GM23338 (cell line): Measurements from ENCODE around the gene B3GNT9. TPM values are rescaled to one million over a fixed set of nuclear protein-coding genes. Genes with fewer than 3 reads are reported as not detected.

Experiments
- ATAC-seq: fragments of 200-7000 bp; cut with Tn5 transposase; 3 replicates; pipeline ENCODE4 v1.9.1; 2020
- DNase-seq: peaks from one replicate; pipeline ENCODE4 v3.0.0-alpha.2; 2015; ENCODE audit warnings: low spot score
- H2AFZ ChIP-seq: fragments of 200-600 bp; sonication (generic); 2 replicates; pipeline ENCODE4 v1.8.0; 2016; ENCODE audit warnings: antibody characterized with exemption, mild to moderate bottlenecking, moderate library complexity
- H3F3A ChIP-seq: fragments of 200-600 bp; sonication (generic); replicated peaks from 2 replicates; pipeline ENCODE4 v1.8.0; 2017; ENCODE audit warnings: antibody characterized with exemption, mixed run types, low read depth
- H3K27ac ChIP-seq: fragments of 200-600 bp; sonication (generic); 2 replicates; pipeline ENCODE4 v1.6.1; 2016; ENCODE audit warnings: low read depth
- H3K27me3 ChIP-seq: fragments of 200-600 bp; sonication (generic); 2 replicates; pipeline ENCODE4 v1.8.0; 2016; ENCODE audit warnings: mild to moderate bottlenecking, mixed run types, moderate library complexity; ENCODE audit not compliant: insufficient read depth
- H3K36me3 ChIP-seq: fragments of 200-600 bp; sonication (generic); 2 replicates; pipeline ENCODE4 v1.8.0; 2016; ENCODE audit warnings: mild to moderate bottlenecking; ENCODE audit not compliant: insufficient read depth
- H3K4me1 ChIP-seq: fragments of 200-600 bp; sonication (generic); 2 replicates; pipeline ENCODE4 v1.8.0; 2016; ENCODE audit warnings: mild to moderate bottlenecking, moderate library complexity; ENCODE audit not compliant: insufficient read depth
- H3K4me2 ChIP-seq: fragments of 200-600 bp; sonication (generic); 2 replicates; pipeline ENCODE4 v1.7.1; 2017; ENCODE audit warnings: mixed run types
- H3K4me3 ChIP-seq: fragments of 200-600 bp; sonication (generic); 2 replicates; pipeline ENCODE4 v1.6.1; 2016; ENCODE audit warnings: mixed run types
- H3K79me2 ChIP-seq: fragments of 200-600 bp; sonication (generic); replicated peaks from 2 replicates; pipeline ENCODE4 v1.8.0; 2017; ENCODE audit warnings: mild to moderate bottlenecking; ENCODE audit not compliant: insufficient read depth
- H3K9me2 ChIP-seq: fragments of 200-600 bp; sonication (generic); 2 replicates; pipeline ENCODE4 v1.8.0; 2017; ENCODE audit not compliant: insufficient read depth
- H4K20me1 ChIP-seq: fragments of 200-600 bp; sonication (generic); replicated peaks from 2 replicates; pipeline ENCODE4 v1.8.0; 2017; ENCODE audit warnings: mild to moderate bottlenecking; ENCODE audit not compliant: insufficient read depth
- H3K27ac Mint-ChIP-seq: 2 replicates; pipeline ENCODE4 v1.8.0; 2020; ENCODE audit warnings: inconsistent platforms, mild to moderate bottlenecking, moderate library complexity, mixed read lengths
- H3K27me3 Mint-ChIP-seq: 3 replicates; pipeline ENCODE4 v1.8.0; 2022; ENCODE audit warnings: low read depth, mild to moderate bottlenecking, moderate library complexity, mixed read lengths, inconsistent platforms; ENCODE audit not compliant: insufficient read depth, poor library complexity
- H3K36me3 Mint-ChIP-seq: 3 replicates; pipeline ENCODE4 v1.8.0; 2021; ENCODE audit warnings: low read depth, mild to moderate bottlenecking, inconsistent platforms, moderate library complexity, mixed read lengths
- H3K4me1 Mint-ChIP-seq: 3 replicates; pipeline ENCODE4 v1.8.0; 2020; ENCODE audit warnings: mild to moderate bottlenecking, inconsistent platforms, mixed read lengths
- H3K4me3 Mint-ChIP-seq: 3 replicates; pipeline ENCODE4 v1.8.0; 2021; ENCODE audit warnings: moderate library complexity, mild to moderate bottlenecking, inconsistent platforms, mixed read lengths
- H3K9me3 Mint-ChIP-seq: 3 replicates; pipeline ENCODE4 v1.8.0; 2020; ENCODE audit warnings: moderate library complexity, mild to moderate bottlenecking, inconsistent platforms, mixed read lengths
- CREB1 ChIP-seq: fragments of 250-450 bp; sonication (Bioruptor Pico); IDR thresholded peaks from 2 replicates; pipeline ENCODE4 v1.5.0; 2020; ENCODE audit warnings: low read depth, mild to moderate bottlenecking, moderate library complexity
- CTCF ChIP-seq, 2 experiments: fragments of 200-600 bp in 1 of 2; sonication (generic) in 1 of 2; conservative IDR thresholded peaks; 2 replicates each; pipeline versions ENCODE4 v1.5.1 to v1.6.1; 2016 to 2017; ENCODE audit warnings: antibody characterized with exemption in 2 of 2, low read depth in 2 of 2, mild to moderate bottlenecking in 2 of 2, moderate library complexity in 1 of 2
- EZH2 ChIP-seq: fragments of 200-600 bp; sonication (generic); IDR thresholded peaks from one replicate; pipeline ENCODE4 v1.8.0; 2017; ENCODE audit warnings: antibody characterized with exemption, mild to moderate bottlenecking, low read depth; ENCODE audit not compliant: unreplicated experiment
- EZH2phosphoT487 ChIP-seq: fragments of 200-600 bp; sonication (generic); IDR thresholded peaks from one replicate; pipeline ENCODE4 v1.8.1; 2018; ENCODE audit warnings: antibody characterized with exemption; ENCODE audit not compliant: unreplicated experiment
- JUNB ChIP-seq: IDR thresholded peaks from one replicate; pipeline ENCODE4 v1.6.1; 2016; ENCODE audit warnings: antibody characterized with exemption; ENCODE audit not compliant: unreplicated experiment
- NANOG ChIP-seq: IDR thresholded peaks from 2 replicates; pipeline ENCODE4 v1.6.1; 2016; ENCODE audit warnings: antibody characterized with exemption, borderline replicate concordance
- POLR2AphosphoS5 ChIP-seq: IDR thresholded peaks from 2 replicates; pipeline ENCODE4 v1.6.1; 2016; ENCODE audit warnings: antibody characterized with exemption, low read depth
- ZNF114 ChIP-seq: fragments of 250-450 bp; sonication (Bioruptor Pico); IDR thresholded peaks from 2 replicates; pipeline ENCODE4 v1.5.0; 2020; ENCODE audit warnings: mild to moderate bottlenecking, moderate library complexity
- ZNF331 ChIP-seq: fragments of 250-450 bp; sonication (Bioruptor Pico); IDR thresholded peaks from 2 replicates; pipeline ENCODE4 v1.5.0; 2020; ENCODE audit warnings: low read depth, mild to moderate bottlenecking, moderate library complexity
- polyA plus RNA-seq: library from polyadenylated mRNA; unstranded; fragments of >200 nt; fragmentation: Nextera tagmentation; extraction: Ambion mirVana; gene quantifications from 2 replicates; pipeline ENCODE4 v1.2.1, GENCODE V29; 2016
- total RNA-seq: library from RNA; depleted of rRNA; stranded (reverse); fragments of >200 nt; shearing (Covaris generic); gene quantifications from 2 replicates; pipeline ENCODE4 v1.2.3, GENCODE V29; 2014
- TF ChIP-seq, protein P1 (sequence below): IDR thresholded peaks from 2 replicates; pipeline ENCODE4 v1.6.1; 2016; ENCODE audit warnings: antibody characterized with exemption

Gene B3GNT9
- total and polyA plus RNA-seq, 2 experiments from 2014 or later, result 0.99 to 7.0 TPM

- TF ChIP-seq ZNF114 (CRISPR knock-in tag), result no peak
- no peak for TF ChIP-seq NANOG
- TF ChIP-seq JUNB, result no peak
- TF ChIP-seq ZNF331 (CRISPR knock-in tag), result no peak
- no peak for TF ChIP-seq POLR2AphosphoS5
- TF ChIP-seq EZH2, result no peak
- no peak for TF ChIP-seq EZH2phosphoT487
- TF ChIP-seq, protein P1, sequence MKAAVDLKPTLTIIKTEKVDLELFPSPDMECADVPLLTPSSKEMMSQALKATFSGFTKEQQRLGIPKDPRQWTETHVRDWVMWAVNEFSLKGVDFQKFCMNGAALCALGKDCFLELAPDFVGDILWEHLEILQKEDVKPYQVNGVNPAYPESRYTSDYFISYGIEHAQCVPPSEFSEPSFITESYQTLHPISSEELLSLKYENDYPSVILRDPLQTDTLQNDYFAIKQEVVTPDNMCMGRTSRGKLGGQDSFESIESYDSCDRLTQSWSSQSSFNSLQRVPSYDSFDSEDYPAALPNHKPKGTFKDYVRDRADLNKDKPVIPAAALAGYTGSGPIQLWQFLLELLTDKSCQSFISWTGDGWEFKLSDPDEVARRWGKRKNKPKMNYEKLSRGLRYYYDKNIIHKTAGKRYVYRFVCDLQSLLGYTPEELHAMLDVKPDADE, result no peak
Measured at GRCh38 chr16:67200491-67200890, 49.7 kb upstream of the B3GNT9 start (continued).

- Mint-ChIP-seq H3K4me3 (peak overlapping the region; percentile 86), H3K9me3 (no peaks in the 10 kb centered on the region), H3K4me1 (peaks cover 6% of the 10 kb centered on the region), H3K27me3 (peaks cover 15% of the 10 kb centered on the region), H3K36me3 (peaks cover 38% of the 10 kb centered on the region), H3K27ac (peak overlapping the region; percentile 83)
- H3K36me3 ChIP-seq, result peaks cover 20% of the 10 kb centered on the region; the same call in 1 of the 2 replicates
- peak overlapping the region; percentile 96 for H2AFZ ChIP-seq
- ATAC-seq (peak; percentile 71), DNase-seq (peak; percentile 82)
- H3F3A ChIP-seq, result peaks cover 18% of the 10 kb centered on the region; the same call in 1 of the 2 replicates
- H3K4me2 ChIP-seq, result peak overlapping the region; percentile 92
- H4K20me1 ChIP-seq, result peaks cover 9% of the 10 kb centered on the region; the same call in 1 of the 2 replicates
- TF ChIP-seq CTCF (conservative IDR thresholded peaks at IDR 0.05; ENCODE audit: low read depth in 2 of 2), result peak; percentile 16 to 70
- TF ChIP-seq ZNF114 (CRISPR knock-in tag), result no peak
- H3K9me2 ChIP-seq, result no peaks in the 10 kb centered on the region
- H3K4me3 ChIP-seq, result peak overlapping the region; percentile 79
- H3K27me3 ChIP-seq, result no peaks in the 10 kb centered on the region
- no peaks in the 10 kb centered on the region for H3K79me2 ChIP-seq
- no peak overlapping the region for H3K27ac ChIP-seq
- peaks cover 9% of the 10 kb centered on the region for H3K4me1 ChIP-seq
Measured at GRCh38 chr16:67199808-67200198, 49.0 kb upstream of the B3GNT9 start.

DNA sequence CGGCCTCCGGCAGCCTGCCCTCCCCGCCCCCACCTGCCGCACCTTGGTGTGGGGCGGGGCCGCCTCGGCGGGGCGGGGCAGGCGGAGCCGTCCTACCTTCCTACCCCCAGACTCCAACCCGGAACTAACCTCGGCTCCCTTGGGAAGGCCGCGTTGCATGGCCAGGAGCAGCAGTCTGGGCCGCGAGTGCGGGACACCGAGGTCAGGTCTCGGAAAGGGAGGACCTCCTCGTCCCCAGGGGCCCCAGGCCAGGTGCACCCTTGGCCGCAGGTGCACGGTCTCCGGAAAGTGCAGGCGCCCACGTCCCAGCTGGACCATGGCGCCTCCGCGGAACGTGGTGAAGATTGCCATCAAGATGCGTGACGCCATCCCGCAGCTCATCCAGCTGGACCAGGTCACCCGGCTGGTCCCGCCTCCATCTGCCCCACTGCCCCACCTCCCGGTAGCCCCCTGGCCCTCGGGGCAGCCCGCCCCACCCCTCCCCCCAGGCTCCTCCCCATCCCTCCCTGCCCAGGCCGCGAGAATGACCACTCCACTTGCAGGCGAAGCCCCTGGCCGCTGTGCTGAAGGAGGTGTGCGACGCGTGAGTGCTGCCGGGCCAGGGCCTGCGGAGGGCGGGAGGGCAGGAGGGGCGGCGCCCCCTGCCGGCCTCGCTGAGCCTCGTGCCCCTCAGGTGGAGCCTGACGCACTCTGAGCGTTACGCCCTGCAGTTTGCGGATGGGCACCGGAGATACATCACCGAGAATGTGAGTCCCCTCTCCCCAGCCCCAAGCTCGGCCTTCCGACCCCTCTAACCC lies 48.4 kb upstream of the B3GNT9 start, which contains the start of gene ELMO3:
TSS of gene ELMO3 (plus strand) at position 121 of the 797 bp plus-strand sequence. CDS start at position 317, 196 bp downstream.
- H3F3A ChIP-seq, result peaks cover 18% of the 10 kb centered on the region; the same call in 1 of the 2 replicates
- H3K27me3 Mint-ChIP-seq, result peaks cover 16% of the 10 kb centered on the region
- H3K9me3 Mint-ChIP-seq, result no peaks in the 10 kb centered on the region
- peaks cover 9% of the 10 kb centered on the region; the same call in 1 of the 2 replicates for H4K20me1 ChIP-seq
- H3K36me3 Mint-ChIP-seq, result peaks cover 41% of the 10 kb centered on the region
- peak within 1 kb of the TSS; percentile 96 for H2AFZ ChIP-seq
- H3K4me1 Mint-ChIP-seq, result peaks cover 6% of the 10 kb centered on the region
- H3K4me2 ChIP-seq, result peak within 1 kb of the TSS; percentile 92
- ATAC-seq (peak; percentile 87), DNase-seq (peak; percentile 89)
- peaks cover 20% of the 10 kb centered on the region; the same call in 1 of the 2 replicates for H3K36me3 ChIP-seq
- no peaks in the 10 kb centered on the region for H3K9me2 ChIP-seq
- no peaks in the 10 kb centered on the region for H3K79me2 ChIP-seq
- peak within 1 kb of the TSS; percentile 83 for H3K27ac Mint-ChIP-seq
- H3K4me3 Mint-ChIP-seq, result peak within 1 kb of the TSS; percentile 86
- H3K27me3 ChIP-seq, result no peaks in the 10 kb centered on the region
- H3K4me1 ChIP-seq, result peaks cover 9% of the 10 kb centered on the region
- H3K27ac ChIP-seq, result peak within 1 kb of the TSS; percentile 78
- peak within 1 kb of the TSS; percentile 79 for H3K4me3 ChIP-seq
- TF ChIP-seq EZH2phosphoT487, result no peak
- no peak for TF ChIP-seq NANOG
- no peak for TF ChIP-seq EZH2
- TF ChIP-seq ZNF114 (CRISPR knock-in tag), result no peak
- TF ChIP-seq, protein P1, result no peak
- no peak for TF ChIP-seq JUNB
- no peak for TF ChIP-seq ZNF331 (CRISPR knock-in tag)
- peak; percentile 55 for TF ChIP-seq CREB1
